Activated T-cell treated with anti-CD3 and anti-CD28 coated beads, Interleukin-2, amount 50 U/mL, for 1 hour (primary cell): ENCODE data around the gene PHACTR3.

ENCODE experiments used
- DNase-seq: peaks from one replicate; pipeline ENCODE4 v3.0.0-alpha.2; 2020

Gene PHACTR3

GRCh38 chr20:59705651-59706399 is 101.5 kb downstream of the PHACTR3 start:
- no peak for DNase-seq

- DNase-seq, result no peak
These were observed 102.0 kb downstream of the PHACTR3 start for GRCh38 chr20:59706400-59706693.

DNA sequence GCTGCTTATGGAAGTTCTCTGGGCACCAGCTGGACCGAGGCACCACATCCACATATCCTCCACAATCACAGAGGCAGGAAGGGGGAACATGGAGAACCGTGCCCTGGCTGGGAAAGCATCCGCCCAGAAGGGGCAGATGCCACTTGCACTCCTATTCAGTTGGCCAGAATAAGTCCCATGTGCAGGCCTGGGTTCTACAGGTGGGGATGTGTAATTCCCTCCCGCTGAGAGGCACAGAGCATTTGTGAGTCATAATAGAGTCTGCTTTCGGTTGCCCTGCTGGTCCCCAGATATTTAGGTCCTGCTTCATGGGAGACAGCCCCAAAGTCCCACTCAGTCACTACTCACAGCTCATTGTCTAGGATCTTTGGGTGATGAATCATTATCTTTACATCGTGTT is 104.0 kb downstream of the PHACTR3 start:
- no peak for DNase-seq

GRCh38 chr20:59709636-59710035 is 105.3 kb downstream of the PHACTR3 start:
- DNase-seq, result no peak

DNA sequence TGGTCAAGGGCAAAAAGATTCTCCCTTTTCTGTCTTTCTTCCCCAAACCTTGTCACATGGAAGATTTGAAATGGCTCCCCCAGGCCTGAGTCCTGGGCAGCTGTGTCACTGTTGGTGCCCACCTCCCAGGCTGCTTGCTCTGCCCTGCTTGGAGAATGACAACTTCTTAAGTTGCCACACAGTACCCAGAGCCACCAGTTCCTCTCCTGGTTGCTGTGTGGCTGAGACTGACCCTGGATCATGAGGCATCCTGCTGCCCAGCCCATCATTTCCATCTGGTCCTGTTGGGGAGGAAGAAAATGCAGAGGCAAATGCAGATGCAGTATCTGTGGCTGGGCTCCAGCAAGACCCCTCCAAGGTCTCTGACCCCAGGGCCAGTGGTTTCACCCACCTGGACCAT is 113.7 kb downstream of the PHACTR3 start:
- DNase-seq, result no peak

DNA sequence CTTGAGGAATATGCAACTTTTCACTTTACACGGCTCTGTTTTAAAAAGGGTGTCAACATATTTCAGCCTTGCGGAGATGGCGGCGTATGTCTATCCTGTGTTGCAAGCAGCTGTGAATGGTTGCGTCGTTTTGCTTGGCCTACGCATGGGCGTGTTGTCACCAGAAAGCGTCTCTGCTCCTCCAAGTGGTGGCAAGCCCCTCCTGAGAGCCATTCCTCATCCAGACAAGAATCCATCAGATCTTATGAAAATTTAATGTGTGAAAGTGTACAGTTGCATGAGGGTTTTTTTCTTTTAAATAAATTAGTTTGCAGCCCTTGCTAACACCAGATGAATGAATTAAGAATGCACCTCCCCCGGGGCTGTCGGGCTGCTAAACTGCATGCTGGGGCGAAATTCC is 114.4 kb downstream of the PHACTR3 start:
- DNase-seq, result no peak

DNA sequence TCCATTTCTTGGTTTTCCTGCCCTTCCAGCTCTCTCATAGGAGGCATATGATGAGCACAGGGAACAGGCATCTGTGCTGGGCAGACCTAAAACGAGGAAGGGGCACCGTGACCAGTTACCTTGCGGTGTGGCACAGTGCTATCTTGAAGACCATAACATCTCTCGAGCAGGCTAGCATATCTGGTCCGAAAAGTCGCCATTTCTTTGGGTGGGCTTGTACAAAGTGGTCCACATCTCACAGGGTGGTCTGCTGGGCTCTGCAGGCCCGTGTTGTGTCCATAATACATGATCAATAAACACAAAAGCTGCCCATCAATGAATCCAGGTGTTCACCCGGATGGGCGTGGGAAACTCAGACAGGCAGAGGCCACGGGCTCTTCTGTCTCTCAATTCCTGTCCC is 115.7 kb downstream of the PHACTR3 start:
- no peak for DNase-seq

DNA sequence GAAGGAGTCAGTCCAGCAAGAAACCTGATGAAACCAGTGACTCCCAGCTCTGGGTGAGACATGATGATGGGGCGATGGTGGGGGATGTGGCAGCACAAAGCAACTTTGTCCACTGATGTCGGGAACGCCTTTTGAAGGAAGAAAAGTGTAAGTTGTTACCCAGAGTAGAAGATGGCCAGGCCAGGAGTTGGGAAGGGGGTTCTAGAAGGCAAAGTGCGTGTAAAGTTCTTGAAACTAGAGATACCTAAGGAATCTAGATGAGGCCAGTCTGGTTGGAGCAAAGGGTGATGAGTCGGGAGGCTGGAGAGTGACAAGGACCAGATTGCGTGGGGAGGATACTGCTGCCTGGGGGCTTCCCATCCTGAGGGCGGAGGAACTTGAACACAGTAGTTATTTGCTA is 117.0 kb downstream of the PHACTR3 start:
- no peak for DNase-seq

DNA sequence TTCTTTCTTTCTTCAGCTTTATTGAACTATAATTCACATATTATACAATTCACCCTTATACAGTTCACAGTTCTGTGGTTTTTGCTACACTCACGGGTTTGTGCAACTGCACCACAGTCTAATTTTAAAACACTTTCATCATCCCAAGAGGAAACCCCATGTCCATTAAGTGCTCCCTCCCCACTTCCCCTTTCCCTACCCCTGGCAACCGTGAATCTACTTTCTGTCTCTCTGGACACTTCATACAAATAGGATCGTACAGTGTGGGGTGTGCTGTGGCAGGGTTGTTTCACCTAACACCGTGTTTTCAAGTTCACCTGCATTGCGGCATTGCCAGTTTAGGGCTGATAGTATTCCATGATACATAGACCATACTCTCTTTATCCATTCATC is 118.8 kb downstream of the PHACTR3 start:
- no peak for DNase-seq

DNA sequence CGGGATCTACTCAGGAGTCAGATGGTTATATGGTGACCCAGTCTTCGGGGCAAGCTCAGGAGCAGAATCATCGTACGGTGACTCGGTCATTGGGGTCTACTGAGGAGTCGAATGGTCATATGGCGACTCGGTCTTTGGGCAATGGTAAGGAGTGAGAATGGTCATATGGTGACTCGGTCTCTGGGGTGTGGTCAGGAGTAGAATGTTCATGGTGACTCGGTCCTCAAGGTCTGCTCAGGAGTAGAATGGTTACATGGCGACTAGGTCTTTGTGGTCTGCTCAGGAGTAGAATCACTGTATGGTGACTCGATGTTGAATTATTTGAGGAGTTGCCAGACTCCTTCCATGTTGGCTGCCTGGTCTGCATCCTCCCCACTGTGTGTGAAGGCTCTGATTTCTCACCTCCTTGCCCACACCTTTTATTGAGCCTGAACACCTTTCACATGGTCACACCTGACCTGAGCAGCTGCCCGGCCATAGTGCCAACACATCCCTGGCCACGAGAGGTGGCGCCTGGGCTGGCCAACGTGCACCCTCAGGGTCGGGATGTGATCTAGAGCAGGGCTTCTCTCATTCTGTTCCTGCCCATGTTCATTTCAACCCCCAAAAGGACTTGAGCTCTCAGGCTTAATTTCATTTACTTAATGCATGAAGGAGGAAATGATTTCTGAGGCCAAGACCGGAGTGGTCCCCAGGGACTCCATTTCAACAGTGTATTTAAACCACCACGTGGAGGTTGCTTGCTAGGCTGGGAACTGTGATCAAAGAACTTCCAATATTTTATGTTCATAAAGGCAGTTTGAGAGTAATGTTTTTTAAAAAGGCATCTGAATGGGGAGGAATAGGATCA is 119.5 kb downstream of the PHACTR3 start:
- DNase-seq, result no peak

DNA sequence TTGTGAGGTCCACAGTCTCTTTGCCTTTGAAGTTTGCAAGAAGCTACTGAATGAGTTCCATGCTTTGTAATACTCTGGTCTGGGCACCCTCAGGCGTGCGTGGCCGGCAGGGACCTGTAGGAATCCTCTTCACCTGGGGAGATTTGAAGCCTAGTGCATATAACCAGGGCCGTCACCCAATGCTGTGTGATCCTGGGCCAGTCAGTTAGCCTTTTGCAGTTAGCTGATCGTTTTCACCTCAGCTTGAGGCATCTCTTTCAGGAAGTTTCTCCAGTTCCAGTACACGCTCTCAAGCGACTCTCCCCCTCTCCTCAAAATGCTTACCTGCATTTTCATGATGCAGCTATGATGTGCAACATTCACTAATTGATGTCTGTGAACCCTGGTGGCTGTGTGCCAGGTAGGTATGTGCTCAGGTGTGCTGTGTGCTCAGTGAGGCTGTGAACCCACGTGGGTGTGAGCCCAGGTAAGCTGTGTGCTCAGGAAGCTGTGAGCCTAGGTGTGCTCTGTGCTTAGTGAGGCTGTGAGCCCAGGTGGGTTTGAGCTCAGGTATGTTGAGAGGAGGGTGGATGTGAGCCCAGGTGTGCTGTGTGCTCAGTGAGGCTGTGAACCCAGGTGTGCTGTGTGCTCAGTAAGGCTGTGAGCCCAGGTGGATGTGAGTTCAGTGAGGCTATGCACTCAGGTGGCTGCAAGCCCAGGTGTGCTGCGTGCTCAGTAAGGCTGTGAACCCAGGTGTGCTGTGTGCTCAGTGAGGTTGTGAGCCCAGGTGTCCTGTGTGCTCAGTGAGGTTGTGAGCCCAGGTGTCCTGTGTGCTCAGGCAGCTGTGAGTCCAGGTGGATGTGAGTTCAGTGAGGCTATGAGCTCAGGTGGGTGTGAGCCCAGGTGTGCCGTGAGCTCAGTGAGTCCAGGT is 120.4 kb downstream of the PHACTR3 start:
- DNase-seq, result no peak

- DNase-seq, result no peak
These were observed 121.3 kb downstream of the PHACTR3 start for GRCh38 chr20:59725476-59726280.

- no peak for DNase-seq
These were observed 121.9 kb downstream of the PHACTR3 start for GRCh38 chr20:59726281-59726595.

DNA sequence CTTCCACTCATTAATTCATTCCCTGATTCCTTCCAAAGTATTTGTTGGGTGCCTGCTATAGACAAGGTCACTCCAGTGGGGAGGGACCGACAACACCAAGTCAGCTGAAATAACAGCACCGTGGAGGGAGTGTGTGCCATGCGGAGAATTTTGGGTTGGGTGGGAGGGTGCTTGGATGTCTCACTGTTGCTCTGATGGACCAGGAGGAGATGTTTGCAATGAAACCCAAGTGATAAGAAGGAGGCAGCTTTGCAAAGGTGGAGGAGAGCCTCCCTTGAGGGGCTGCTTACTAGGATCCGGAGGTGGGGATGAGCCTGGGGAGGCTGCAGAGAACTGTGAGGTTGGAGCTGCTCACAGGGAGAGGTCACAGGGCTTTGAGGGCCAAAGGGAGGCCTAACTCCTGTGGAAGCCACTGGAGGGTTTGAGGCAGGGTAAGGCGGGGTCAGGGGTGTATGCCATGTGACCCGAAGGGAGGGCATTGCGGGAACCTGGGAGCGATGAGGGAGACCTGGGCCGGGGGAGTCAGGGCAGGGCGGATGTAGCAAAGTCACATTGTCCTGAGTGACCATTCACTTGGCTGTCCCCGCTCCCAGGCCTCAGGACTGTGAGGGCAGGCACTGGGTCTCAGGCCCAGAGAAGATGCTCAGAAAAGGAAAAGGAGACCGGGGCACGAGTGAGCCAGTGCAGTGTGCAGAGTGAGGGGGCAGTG is 124.5 kb downstream of the PHACTR3 start:
- DNase-seq, result no peak

DNA sequence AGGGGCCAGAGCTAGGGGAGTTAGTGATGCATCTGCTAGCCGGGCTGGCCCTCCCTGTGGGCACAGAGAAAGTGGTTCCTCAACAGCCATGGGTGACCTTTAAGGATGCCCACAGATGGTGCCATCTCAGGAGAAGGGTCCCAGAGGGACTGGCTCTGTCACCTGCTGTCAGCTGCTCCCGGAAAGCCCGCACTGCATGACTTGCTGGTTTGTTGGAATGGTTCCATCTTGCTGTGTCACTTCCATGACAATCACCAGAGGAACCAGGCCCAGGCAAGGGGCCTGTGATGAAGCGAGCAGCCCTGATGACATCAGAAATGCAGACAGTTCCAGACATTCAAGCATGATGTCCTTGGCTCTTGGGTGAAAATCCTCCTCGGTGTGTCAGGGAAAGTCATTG is 125.2 kb downstream of the PHACTR3 start:
- DNase-seq, result no peak

DNA sequence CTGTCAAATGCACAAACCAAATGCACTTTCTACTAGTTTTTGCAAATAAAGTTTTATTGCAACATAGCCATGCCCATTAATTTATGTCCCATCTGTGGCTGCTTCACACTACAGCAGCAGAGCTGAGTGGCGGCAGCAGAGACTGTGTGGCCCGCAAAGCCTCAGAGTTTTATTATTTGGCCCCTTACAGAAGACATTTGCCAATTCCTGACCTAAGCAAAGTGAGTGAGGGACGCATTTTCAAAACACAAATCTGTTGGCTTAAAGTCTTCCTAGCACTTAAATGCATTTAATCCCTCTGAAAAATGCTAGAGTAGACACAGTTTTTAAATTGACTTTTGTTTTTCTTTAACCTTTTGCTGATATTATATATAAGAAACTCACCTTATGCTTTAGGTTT is 126.4 kb downstream of the PHACTR3 start:
- DNase-seq, result no peak

DNA sequence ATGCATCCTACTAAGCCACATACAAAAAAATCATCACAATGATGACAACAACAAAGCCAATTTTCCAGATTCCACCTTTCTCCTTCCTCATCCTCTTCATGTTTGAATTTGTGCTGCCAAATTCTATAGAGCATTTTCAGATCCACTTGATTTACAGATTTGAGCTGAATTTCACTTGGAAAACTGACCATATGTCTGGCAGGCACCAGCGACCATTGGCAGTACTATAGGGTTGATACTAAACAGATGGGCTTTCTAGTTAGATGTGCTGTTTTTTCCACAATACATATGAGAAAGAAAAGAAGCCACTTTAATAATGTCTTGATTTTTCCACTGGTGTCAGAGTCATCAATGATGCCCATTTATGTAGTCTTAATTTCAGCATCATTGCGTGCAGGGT is 127.0 kb downstream of the PHACTR3 start:
- DNase-seq, result no peak

GRCh38 chr20:59733351-59733750 is 129.0 kb downstream of the PHACTR3 start:
- no peak for DNase-seq

GRCh38 chr20:59735486-59735885 is 131.1 kb downstream of the PHACTR3 start:
- no peak for DNase-seq

DNA sequence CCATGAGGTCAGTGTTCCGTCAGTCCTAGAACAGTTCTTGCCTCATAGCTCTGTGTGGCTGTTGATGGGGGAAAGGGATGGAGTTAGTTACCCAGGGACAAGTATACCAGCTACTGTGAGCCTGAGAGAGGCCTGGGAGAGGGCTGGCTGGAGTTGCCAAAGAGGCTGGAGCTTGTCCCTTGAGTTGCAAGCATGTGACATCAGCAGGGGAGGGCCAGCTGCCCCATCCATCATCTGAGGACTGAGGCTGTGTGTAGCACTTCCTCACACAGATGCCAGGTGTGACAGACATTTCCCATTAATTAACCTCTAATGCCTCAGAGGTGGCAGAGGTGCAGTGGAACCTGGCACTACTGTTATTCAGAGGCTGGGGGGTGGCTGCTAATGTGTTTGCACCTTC is 131.6 kb downstream of the PHACTR3 start:
- DNase-seq, result no peak

DNA sequence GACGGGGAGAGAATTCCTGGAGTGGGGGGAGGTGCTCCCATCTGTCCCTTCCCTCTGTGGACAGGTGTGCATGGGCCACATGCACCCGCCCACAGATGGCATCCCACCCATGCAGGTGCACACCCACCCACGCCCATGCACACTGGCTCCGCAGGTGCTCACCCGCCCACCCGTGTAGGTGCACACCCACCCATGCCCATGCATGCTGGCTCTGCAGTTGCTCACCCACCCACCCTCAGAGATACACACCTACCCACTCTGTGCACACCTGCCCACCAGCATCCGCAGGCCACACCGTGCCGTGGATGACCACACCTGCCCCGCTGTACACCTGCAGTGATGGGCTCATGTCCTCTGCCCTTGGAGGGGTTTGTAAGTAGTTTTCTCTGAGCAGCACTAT is 132.0 kb downstream of the PHACTR3 start:
- DNase-seq, result no peak

DNA sequence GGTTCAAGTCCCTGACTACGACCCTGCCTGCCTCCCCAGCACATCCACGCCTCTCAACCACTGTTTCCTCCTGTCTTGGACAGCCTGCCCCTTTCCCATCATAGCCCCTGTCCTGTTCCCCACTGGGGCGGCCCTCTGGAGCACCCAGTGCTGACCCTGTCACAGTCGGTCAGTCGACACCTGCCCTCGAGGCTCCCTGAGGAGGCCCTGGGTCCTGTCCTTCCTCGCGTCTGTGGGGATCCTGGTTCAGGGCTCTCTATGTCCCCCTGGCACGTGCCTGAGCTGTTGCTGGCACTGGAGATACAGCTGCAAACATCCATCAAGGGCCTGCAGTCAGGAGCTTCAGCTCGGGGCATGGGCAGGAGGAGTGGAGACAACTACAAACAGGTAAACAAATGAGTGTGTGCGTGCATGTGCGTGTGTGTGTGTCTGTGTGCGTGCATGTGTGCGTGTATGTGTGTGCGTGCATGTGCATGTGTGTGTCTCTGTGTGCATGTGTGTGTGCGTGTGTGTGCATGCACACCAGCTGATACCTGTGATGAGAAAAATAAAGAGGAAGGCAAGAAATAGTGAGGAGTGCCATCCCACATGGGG is 132.8 kb downstream of the PHACTR3 start:
- DNase-seq, result no peak
